ENCODE measurements around the gene KRTAP5-1. TPM values are rescaled to one million over a fixed set of nuclear protein-coding genes. Genes with fewer than 3 reads are reported as not detected.

KRTAP5-1 gene
- polyA plus RNA-seq, 1 of the 3 experiments (the other 2 are of a cell fraction), result not detected

Other genes starting within 250 kb of the KRTAP5-1 start
- gene BRSK2, start 195.3 kb downstream of the KRTAP5-1 start, polyA plus RNA-seq (2012; rRNA removed), result 0.64 and 0.80 TPM in 2 replicates
- 45.8 and 52.1 TPM in 2 replicates for gene MOB2, start 98.5 kb downstream of the KRTAP5-1 start, polyA plus RNA-seq (2012; rRNA removed)
- gene DUSP8, start 13.0 kb downstream of the KRTAP5-1 start, polyA plus RNA-seq (2012; rRNA removed), result 2.0 and 2.2 TPM in 2 replicates
- gene KRTAP5-2, start 13.0 kb upstream of the KRTAP5-1 start, polyA plus RNA-seq (2012; rRNA removed), result not detected in 2 replicates
- not detected in 2 replicates for gene KRTAP5-3, start 23.2 kb upstream of the KRTAP5-1 start, polyA plus RNA-seq (2012; rRNA removed)
- not detected in 2 replicates for gene KRTAP5-4, start 36.9 kb upstream of the KRTAP5-1 start, polyA plus RNA-seq (2012; rRNA removed)
- gene KRTAP5-5, start 44.5 kb upstream of the KRTAP5-1 start, polyA plus RNA-seq (2012; rRNA removed), result not detected in 2 replicates
- gene KRTAP5-6, start 111.9 kb upstream of the KRTAP5-1 start, polyA plus RNA-seq (2012; rRNA removed), result not detected in 2 replicates
- gene IFITM10, start 165.3 kb upstream of the KRTAP5-1 start, polyA plus RNA-seq (2012; rRNA removed), result 0.21 and 0.31 TPM in 2 replicates
- 93.0 and 187 TPM in 2 replicates for gene CTSD, start 178.6 kb upstream of the KRTAP5-1 start, polyA plus RNA-seq (2012; rRNA removed)
- gene SYT8, start 249.7 kb upstream of the KRTAP5-1 start, polyA plus RNA-seq (2012; rRNA removed), result not detected in 2 replicates

Measured in SK-N-SH (cell line).